Stimulated activated naive CD4-positive, alpha-beta T cell (primary cell): Measurements from ENCODE around the gene BPIFB4.
"Not testable (repeated sequence)": the region's sequence is repeated elsewhere in the genome, so short reads cannot be mapped to it uniquely, and the experiment has no call there.

Experiments
- DNase-seq, 6 experiments: peaks; one replicate each; lab custom pipeline; 2025; lab: John Stamatoyannopoulos, UW

BPIFB4 gene

DNA sequence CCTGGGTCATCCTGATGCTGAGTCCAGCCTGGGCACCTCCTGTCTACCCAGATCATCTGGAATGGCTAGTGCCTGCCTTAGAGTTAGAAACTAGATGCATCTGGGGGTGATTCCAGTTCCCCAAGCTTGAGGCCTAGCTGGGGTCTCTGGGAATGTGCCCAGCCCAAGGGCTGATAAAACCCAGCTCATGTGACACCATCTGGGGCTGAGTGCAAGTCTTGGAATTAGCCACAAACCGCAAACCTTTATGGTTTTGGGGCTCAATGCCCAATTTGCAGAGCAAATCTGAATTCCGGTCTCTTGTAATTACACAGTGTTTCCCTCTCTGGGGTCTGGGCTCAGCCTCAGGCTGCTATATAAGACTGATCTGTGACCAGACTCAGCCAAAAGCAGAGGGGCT, at the start of gene BPIFB4:
Gene BPIFB4 (plus strand): TSS at position 385 of the 400 bp plus-strand sequence. CDS start 1,884 bp downstream, outside the sequence.
- no peak for DNase-seq

GRCh38 chr20:33030076-33030475, 49.4 kb upstream of the BPIFB4 start:
- DNase-seq, result no peak

- no peak for DNase-seq
These were observed 48.9 kb upstream of the BPIFB4 start for GRCh38 chr20:33030569-33030968.

GRCh38 chr20:33031531-33031930, 47.9 kb upstream of the BPIFB4 start, which contains the start of gene BPIFB6:
Gene BPIFB6 (plus strand): TSS chr20:33031648. CDS start chr20:33031648, 0 bp downstream.
- no peak for DNase-seq

GRCh38 chr20:33032555-33032954, 46.9 kb upstream of the BPIFB4 start:
- DNase-seq, result no peak

DNA sequence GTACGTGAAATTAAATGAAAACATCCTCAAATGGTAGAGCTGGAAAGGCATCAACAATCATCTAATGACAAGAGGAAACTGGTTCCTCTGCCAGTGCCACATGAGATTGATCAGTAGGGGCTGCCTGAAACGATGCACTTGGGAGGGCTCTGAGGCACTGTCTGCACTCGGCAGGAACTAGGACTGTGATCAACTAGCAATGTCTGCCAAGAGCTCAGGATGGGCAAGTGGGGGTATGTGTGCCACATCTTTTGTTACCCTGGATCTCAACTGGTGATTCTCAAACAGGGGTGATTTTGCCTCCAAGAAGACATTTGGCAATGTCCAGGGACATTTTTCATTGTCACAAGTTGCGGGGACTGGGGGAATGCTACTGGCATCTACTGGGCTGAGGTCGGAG, 46.1 kb upstream of the BPIFB4 start:
- DNase-seq, result no peak

- DNase-seq, result no peak
These were observed 45.3 kb upstream of the BPIFB4 start for GRCh38 chr20:33034115-33034514.

DNA sequence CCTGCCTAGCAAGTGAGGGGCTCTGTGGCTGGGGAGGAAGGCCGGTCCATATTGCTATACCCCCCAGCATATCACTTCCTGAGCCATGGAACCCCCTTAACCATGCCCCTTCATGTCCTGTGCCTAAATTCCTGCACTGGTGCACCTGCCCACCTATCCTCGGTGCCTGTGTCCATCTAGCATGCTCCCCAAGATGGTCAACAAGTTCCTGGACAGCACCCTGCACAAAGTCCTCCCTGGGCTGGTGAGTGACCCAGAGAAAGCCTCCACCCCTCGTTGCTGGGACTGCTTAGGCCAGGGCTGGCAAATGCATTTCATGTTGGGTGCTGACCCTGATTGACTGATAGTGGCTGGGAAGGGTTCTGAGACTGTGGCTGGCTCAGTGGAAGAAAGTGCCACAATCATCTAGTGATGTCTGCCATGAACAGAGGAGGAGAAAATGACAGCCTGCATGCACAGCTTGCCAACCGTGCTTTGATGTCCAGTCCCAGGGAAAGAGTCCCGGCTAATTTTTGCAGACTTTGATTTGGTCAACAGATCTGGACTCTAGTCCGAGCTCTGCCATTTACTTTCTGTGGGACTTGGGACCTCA, 44.4 kb upstream of the BPIFB4 start:
- no peak for DNase-seq

DNA sequence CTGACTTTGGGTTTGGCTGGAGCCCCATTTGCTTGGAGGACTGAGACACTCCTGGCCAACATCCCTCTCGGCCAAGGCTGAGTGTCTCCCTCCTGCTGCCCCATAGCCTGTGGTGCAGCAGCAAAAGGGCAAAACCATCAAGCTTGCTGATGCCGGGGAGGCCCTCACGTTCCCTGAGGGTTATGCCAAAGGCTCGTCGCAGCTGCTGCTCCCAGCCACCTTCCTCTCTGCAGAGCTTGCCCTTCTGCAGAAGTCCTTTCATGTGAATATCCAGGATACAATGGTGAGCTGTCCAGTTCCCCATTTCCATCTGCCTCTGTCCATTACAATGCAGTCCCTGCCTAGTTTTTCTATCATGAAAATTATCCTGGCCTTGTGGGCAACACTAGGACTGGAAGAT, 42.0 kb upstream of the BPIFB4 start:
- no peak for DNase-seq

- no peak for DNase-seq
These were observed 41.2 kb upstream of the BPIFB4 start for GRCh38 chr20:33038243-33038642.

DNA sequence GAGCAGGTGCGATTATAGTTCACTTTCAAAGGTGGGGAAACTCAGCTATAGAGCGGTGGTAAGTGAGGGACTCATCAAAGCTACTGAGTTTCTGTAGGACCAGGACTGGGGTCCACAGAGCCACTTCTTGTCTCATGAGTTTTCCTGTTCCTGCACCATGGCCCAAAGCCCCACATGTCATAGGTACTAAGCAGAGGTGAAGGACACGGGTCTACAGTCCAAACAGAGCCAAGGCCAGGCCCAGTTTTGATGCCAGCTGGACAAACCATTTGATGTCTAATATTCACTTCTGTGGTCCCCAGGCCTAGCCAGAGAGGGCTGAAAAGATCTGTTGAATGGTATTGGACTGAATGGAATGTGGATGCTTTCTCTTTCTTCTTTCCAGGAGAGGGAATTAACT, 37.0 kb upstream of the BPIFB4 start:
- no peak for DNase-seq

DNA sequence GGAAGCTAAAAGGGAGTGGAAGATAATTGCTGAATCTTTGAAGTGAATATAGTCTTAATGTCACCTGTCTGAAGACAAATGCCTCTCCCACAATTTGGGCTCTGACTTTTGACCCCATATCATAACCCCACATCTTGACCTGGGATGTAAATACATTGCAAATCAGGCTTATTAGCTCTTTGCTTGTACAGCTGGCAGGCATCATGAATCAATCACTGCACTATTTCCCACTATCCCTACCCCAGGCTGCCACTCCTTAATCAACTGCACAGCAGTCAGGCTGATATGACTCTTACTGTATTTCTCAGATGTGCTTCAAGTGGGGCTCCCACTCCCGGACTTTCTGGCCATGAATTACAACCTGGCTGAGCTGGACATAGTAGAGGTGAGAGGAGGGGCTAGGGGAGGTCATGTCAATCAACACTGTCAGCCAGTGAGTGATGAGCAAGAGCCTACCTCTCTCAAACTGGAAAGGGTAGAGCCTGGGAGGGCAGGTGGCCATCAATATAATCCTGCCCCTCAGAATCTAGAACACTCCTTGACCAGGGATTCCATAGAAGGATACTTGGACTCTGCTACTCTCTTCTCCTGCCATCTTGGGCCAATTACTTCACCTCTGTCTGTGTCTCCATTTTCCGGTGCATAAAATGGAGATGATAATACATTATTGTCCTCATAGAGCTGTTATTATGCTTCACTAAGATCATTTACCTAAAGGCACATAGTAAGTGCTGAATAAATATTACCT, 36.3 kb upstream of the BPIFB4 start:
- no peak for DNase-seq

- no peak for DNase-seq
These were observed 35.7 kb upstream of the BPIFB4 start for GRCh38 chr20:33043731-33044181.

DNA sequence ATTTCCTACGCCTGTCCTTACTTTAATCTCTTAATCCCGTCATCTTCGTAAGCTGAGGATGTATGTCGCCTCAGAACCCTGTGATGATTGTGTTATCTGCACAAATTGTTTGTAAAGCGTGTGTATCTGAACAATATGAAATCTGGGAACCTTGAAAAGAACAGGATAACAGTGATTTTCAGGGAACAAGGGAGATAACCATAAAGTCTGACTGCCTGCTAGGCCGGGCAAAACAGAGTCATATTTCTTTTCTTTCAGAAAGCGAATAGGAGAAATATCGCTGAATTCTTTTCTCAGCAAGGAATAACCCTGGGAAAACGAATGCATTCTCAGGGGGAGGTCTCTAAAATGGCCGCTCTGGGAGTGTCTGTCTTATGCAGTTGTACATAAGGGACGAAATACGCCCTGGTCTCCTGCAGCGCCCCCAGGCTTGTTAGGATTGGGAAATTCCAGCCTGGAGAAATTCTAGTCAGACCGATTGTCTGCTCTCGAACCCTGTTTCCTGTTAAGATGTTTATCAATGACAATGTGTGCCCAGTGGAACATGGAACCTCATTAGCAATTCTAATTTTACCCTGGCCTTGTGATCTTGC, 34.2 kb upstream of the BPIFB4 start:
- DNase-seq, result not testable (repeated sequence)

DNA sequence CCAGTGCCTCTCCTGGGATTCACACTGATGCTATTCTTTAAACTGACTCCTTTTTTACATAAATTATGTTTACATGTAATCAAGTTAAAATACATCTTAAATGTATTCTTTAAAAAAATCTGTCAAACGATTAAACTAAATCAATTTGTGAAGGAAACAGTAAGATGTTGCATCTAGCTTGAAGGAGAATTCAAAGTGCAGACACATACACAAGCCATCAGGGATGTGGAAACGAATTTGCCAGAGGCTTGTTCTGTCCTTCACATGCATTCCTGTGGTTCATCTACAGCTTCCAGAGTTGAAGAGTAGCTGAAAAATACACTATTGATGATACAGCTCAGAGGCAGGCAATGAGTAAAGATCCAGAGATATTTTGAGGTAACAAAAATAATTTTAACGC, 33.0 kb upstream of the BPIFB4 start:
- no peak for DNase-seq

GRCh38 chr20:33051333-33051732, 28.1 kb upstream of the BPIFB4 start:
- DNase-seq, result no peak

GRCh38 chr20:33053291-33054106, 25.9 kb upstream of the BPIFB4 start, which contains the start of gene BPIFB3:
Gene BPIFB3 (plus strand): TSS chr20:33053903. CDS start chr20:33055436, 1,533 bp downstream.
- no peak for DNase-seq

DNA sequence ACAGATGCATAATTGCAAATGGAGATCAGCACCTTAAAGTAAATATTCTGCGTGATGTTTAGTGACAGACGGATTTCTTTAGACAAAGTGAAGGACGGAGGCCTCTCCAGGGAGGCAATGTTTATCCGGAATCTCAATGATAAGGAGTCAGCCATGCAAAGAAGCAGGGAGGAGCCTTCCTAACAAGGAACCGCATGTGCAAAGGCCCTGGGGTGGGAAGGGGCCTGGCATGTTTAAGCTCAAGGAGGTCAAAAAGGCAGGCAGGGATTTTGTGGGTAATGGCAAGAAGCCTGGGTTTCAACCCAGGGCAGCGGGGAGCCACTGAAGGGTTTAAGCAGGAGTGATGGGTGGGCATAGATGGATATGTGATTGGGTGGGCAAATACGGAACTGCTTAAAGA, 25.1 kb upstream of the BPIFB4 start:
- no peak for DNase-seq

DNA sequence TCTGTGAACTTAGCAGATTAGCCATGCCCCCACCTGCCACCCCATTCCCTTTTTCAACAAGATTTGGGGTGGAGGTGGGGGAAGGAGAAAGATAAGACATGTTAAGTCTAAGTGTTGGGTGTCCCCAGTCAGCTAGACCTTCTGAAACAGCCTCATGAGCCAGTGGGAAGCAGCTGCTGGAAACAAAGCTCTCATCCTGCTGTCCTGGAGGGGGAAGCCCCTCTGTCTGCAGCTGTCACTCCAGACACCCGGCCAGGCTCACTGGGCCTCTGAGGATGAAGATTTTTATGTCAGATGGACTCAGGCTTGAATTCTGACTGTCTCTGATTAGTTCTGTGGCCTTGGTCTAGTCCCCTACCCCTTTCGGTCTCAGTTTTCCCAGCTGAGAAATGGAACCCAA, 24.7 kb upstream of the BPIFB4 start:
- DNase-seq, result no peak

GRCh38 chr20:33059136-33059535, 20.3 kb upstream of the BPIFB4 start:
- DNase-seq, result no peak

GRCh38 chr20:33059741-33060390, 19.6 kb upstream of the BPIFB4 start:
- DNase-seq, result no peak

- DNase-seq, result no peak
These were observed 17.8 kb upstream of the BPIFB4 start for GRCh38 chr20:33061658-33062028.
